Measurements from ENCODE around the gene CNN2. TPM values are rescaled to one million over a fixed set of nuclear protein-coding genes. Genes with fewer than 3 reads are reported as not detected.

Gene CNN2
- total RNA-seq, 1 experiment from 2014 or later = 151 TPM

DNA sequence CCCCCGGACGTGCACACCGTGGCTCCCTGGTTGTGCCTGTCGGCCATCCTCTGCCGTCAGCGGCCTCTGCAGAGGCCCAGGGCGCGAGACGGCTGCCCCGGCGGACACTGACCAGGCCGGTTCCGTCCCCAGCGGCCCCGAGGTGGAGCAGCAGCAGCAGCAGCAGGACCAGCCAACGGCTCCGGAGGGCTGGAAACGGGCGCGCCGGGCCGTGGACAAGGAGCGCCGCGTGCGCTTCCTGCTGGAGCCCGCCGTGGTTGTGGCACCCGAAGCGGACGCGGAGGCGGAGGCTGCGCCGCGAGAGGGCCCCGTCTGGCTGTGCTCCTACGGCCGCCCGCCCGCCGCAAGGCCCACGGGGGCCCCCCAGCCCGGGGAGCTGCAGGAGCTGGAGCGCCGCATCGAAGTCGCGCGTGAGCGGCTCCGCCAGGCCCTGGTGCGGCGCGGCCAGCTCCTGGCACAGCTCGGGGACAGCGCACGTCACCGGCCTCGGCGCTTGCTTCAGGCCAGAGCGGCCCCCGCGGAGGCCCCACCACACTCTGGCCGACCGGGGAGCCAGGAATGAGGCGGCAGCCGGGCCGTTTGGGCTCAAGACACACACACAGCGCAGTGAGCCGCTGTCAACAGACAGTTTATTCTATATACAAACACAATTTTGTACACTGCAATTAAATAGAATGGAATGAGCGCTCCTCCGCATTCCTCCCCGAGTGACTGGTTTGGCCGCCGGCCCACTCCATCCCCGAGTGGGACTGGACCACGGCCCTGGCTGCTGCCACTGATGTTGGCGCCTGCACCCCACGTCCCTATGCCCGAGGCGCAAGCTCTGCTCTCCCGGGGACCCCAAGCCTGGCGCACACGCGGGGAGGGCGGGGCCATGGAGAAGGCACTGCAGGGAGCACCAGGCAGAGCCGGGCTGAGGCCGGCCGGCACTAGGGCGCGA lies 17.1 kb upstream of the CNN2 start:
- no peak overlapping the region for H3K27ac Mint-ChIP-seq (ENCODE audit: unreplicated experiment)
- H3K36me3 Mint-ChIP-seq (ENCODE audit: insufficient read depth, unreplicated experiment) = peaks cover 29% of the 10 kb centered on the region
- intact Hi-C loops (cut with micrococcal nuclease; ENCODE audit: unreplicated experiment) = no loop called here
- TF ChIP-seq, protein P1, sequence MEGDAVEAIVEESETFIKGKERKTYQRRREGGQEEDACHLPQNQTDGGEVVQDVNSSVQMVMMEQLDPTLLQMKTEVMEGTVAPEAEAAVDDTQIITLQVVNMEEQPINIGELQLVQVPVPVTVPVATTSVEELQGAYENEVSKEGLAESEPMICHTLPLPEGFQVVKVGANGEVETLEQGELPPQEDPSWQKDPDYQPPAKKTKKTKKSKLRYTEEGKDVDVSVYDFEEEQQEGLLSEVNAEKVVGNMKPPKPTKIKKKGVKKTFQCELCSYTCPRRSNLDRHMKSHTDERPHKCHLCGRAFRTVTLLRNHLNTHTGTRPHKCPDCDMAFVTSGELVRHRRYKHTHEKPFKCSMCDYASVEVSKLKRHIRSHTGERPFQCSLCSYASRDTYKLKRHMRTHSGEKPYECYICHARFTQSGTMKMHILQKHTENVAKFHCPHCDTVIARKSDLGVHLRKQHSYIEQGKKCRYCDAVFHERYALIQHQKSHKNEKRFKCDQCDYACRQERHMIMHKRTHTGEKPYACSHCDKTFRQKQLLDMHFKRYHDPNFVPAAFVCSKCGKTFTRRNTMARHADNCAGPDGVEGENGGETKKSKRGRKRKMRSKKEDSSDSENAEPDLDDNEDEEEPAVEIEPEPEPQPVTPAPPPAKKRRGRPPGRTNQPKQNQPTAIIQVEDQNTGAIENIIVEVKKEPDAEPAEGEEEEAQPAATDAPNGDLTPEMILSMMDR (IDR thresholded peaks at IDR 0.05; ENCODE audit: unreplicated experiment) = no peak
- CTCF ChIA-PET = no interaction called here
- H3K4me1 Mint-ChIP-seq (ENCODE audit: low read depth, unreplicated experiment) = no peaks in the 10 kb centered on the region
- H3K4me3 Mint-ChIP-seq (ENCODE audit: low read depth, unreplicated experiment) = no peak overlapping the region
- no peak for DNase-seq
- TSS peak; percentile 88 for BruUV-seq (replicated peaks)
- H3K27me3 Mint-ChIP-seq (ENCODE audit: unreplicated experiment) = peaks cover 14% of the 10 kb centered on the region
- H3K9me3 Mint-ChIP-seq (ENCODE audit: low read depth, unreplicated experiment) = no peaks in the 10 kb centered on the region

DNA sequence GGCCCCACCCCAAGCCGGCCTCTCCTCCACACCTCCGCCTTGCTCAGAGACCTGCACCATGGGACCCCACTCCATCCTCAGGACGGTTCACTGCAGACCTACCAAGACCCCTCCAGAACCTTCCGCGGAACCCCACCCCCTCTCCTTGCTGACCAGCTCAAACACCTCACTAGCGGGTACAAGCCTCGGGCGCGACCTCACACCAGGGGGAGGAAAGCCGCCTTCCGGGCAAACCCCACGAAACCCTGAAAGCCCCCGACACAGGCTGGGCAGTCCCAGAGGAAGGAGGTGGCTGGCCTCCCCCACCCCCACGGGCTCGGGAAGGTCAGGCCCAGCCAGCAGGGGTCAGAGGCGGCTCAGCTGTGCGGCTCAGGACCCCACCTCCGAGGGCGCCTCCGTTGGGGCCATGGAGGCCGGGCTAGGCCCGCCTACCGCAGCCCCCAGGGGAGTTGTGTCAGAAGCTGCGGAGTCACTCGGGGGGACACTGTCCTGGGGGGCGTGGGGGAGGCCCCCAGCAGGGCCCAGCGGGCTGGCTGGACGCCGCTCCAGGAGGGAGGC lies 16.3 kb upstream of the CNN2 start:
- CTCF ChIA-PET = no interaction called here
- no TSS peak for BruUV-seq (replicated peaks)

DNA sequence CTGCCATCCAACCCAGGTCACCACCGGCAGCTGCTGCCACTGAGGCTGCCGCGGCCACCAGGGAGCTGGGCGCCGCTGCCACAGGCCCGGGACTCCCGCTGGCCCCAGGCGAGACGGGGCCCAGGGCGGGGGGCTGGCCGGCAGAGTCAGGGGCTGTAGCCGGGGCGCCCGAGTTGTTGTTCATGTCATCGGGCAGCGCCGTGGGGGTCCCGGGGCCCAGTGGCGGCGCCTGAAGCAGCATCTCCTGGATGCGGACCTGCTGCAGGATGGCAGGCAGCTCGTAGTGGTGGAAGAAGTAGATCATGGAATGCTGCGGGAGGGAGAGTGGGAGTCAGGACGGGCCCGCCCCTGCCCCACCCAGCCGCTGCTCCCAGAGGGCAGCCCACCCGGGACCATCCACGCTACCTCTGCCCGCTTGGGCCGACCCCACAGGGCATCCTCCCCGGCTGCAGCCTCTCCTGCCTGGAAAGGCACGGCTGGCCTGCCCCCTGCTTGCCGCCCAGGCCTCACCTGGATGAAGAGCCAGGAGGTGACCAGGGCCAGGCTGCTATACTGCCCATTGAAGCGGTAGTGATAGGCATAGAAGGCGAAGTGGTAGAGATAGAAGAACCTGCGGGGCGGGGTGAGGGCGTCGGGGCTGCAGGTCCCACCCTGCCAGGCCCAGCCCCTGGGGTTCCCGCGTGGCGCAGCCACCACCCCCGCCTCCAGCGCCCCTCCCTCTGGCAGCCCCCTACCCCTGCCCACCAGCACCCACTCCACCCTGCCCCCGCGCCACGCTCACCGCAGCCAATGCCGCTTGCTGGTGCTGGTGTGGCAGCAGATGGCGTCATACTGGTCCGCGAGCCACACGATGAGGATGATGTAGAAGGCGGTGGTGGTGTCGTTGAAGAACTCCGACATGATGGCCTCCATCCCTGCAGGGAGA lies 15.6 kb upstream of the CNN2 start:
- DNase-seq = no peak
- H3K36me3 Mint-ChIP-seq (ENCODE audit: insufficient read depth, unreplicated experiment) = peaks cover 25% of the 10 kb centered on the region
- H3K9me3 Mint-ChIP-seq (ENCODE audit: low read depth, unreplicated experiment) = no peaks in the 10 kb centered on the region
- no peak overlapping the region for H3K27ac Mint-ChIP-seq (ENCODE audit: unreplicated experiment)
- CTCF ChIA-PET = no interaction called here
- H3K4me1 Mint-ChIP-seq (ENCODE audit: low read depth, unreplicated experiment) = no peaks in the 10 kb centered on the region
- TF ChIP-seq, protein P1 (IDR thresholded peaks at IDR 0.05; ENCODE audit: unreplicated experiment) = no peak
- H3K4me3 Mint-ChIP-seq (ENCODE audit: low read depth, unreplicated experiment) = no peak overlapping the region
- H3K27me3 Mint-ChIP-seq (ENCODE audit: unreplicated experiment) = no peaks in the 10 kb centered on the region
- intact Hi-C loops (cut with micrococcal nuclease; ENCODE audit: unreplicated experiment) = no loop called here
- no TSS peak for BruUV-seq (replicated peaks)

More for the DNA sequence above, 16.3 kb upstream of the CNN2 start:
- intact Hi-C loops (cut with micrococcal nuclease; ENCODE audit: unreplicated experiment) = no loop called here
- peaks cover 7% of the 10 kb centered on the region for H3K27me3 Mint-ChIP-seq (ENCODE audit: unreplicated experiment)
- H3K36me3 Mint-ChIP-seq (ENCODE audit: insufficient read depth, unreplicated experiment) = peaks cover 27% of the 10 kb centered on the region
- no peak overlapping the region for H3K27ac Mint-ChIP-seq (ENCODE audit: unreplicated experiment)
- TF ChIP-seq, protein P1 (IDR thresholded peaks at IDR 0.05; ENCODE audit: unreplicated experiment) = no peak
- no peaks in the 10 kb centered on the region for H3K9me3 Mint-ChIP-seq (ENCODE audit: low read depth, unreplicated experiment)
- no peak for DNase-seq
- H3K4me1 Mint-ChIP-seq (ENCODE audit: low read depth, unreplicated experiment) = no peaks in the 10 kb centered on the region
- H3K4me3 Mint-ChIP-seq (ENCODE audit: low read depth, unreplicated experiment) = no peak overlapping the region

DNA sequence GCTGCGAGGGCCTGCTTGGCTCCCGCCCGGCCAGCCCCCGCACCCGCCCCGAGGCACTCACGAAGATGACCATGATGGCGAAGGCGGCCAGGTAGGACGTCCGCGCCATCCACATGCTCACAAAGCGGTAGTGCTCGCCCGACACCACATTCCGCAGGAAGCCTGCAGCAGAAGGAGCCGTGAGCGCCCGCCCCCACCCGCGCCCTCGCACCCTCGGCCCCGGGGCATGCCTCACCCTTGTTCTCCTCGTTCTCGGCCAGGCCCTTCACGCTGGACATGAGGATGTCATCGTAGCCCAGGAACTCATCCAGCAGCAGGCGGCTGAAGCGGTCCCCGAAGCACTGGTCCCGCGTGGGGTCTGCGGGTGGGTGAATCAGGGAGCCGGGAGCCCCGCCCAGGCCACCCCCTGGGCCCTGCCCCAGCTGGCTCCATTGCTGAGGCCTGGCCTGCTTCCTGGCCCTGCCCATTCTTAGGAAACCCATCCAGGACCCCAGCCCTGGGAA lies 14.5 kb upstream of the CNN2 start:
- H3K4me1 Mint-ChIP-seq (ENCODE audit: low read depth, unreplicated experiment) = peaks cover 6% of the 10 kb centered on the region
- H3K4me3 Mint-ChIP-seq (ENCODE audit: low read depth, unreplicated experiment) = no peak overlapping the region
- no peaks in the 10 kb centered on the region for H3K9me3 Mint-ChIP-seq (ENCODE audit: low read depth, unreplicated experiment)
- CTCF ChIA-PET = no interaction called here
- no TSS peak for BruUV-seq (replicated peaks)
- TF ChIP-seq, protein P1 (IDR thresholded peaks at IDR 0.05; ENCODE audit: unreplicated experiment) = no peak
- no peaks in the 10 kb centered on the region for H3K27me3 Mint-ChIP-seq (ENCODE audit: unreplicated experiment)
- no peak overlapping the region for H3K27ac Mint-ChIP-seq (ENCODE audit: unreplicated experiment)
- intact Hi-C loops (cut with micrococcal nuclease; ENCODE audit: unreplicated experiment) = no loop called here
- peaks cover 30% of the 10 kb centered on the region for H3K36me3 Mint-ChIP-seq (ENCODE audit: insufficient read depth, unreplicated experiment)
- DNase-seq = no peak
